GM12801 (cell line): ENCODE data around the gene RPTOR.

ENCODE experiments used
- CTCF ChIP-seq: IDR thresholded peaks from one replicate; pipeline ENCODE4 v1.5.1; 2011; ENCODE audit warnings: control low read depth; ENCODE audit not compliant: insufficient read length; ENCODE audit errors: extremely low read depth

The RPTOR gene

DNA sequence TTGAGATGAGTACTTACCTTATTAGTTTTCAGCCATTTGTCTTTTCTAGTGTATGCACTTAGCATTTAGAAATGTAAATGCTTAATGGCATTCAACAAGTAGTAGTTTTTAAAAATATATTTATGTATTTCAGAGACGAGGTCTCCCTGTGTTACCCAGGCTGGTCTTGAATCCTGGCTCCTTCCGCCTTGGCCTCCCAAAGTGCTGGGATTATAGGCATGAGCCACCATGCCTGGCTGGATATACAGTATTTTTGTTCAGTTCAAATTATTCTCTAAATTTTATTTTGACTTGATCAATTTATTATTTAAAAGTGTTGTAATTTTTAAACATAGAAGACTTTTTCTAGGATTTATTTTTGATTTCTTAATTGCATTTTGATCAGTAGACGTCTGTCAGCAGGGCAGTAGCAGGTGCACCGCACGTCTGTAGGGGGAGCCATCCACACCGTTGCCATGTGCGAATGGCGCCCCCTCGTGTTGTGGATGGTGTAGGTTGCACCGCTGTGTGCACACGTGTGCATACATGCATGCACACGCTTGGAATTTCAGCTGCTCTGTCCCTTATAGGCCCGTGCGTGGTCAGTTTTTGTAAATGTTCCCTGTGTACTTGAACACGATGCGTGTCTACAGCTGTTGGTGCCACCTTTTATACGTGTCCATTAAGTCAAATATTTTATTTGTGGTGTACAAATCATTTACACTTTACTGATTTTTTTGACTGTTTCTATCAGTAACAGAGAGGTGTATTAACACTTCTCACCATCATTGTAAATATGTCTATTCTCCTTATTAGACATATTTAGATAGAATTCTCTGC, 30.6 kb downstream of the RPTOR start:
- peak; percentile 100 for TF ChIP-seq CTCF

GRCh38 chr17:80577876-80578570, 33.4 kb downstream of the RPTOR start:
- TF ChIP-seq CTCF, result no peak

- no peak for TF ChIP-seq CTCF
These were observed 37.5 kb downstream of the RPTOR start for GRCh38 chr17:80582165-80582564.

GRCh38 chr17:80584176-80584905, 39.7 kb downstream of the RPTOR start:
- TF ChIP-seq CTCF, result no peak

- no peak for TF ChIP-seq CTCF
These were observed 41.5 kb downstream of the RPTOR start for GRCh38 chr17:80585890-80586845.

DNA sequence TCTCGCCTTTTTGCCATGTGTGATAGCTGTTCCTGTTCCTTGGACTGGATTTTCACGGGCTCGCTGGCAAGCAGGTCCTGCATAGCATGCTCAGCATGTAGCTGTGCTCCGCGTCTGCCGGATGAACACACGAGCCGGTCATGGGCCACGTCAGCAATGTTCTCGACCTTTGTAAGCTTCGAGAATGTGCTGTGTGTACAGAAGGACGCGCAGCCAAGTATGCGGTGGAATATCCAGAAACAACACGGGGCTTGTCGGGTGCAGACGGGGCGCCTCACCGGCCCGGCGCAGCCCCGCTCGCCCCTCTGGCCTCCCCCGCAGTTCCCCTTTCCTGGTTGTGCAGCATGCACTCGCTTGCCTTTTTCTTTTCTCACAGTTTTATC, 42.2 kb downstream of the RPTOR start:
- TF ChIP-seq CTCF, result no peak
